ENCODE data around the gene GALNT9. TPM values are rescaled to one million over a fixed set of nuclear protein-coding genes. Genes with fewer than 3 reads are reported as not detected.
"Not testable (repeated sequence)": the region's sequence is repeated elsewhere in the genome, so short reads cannot be mapped to it uniquely, and the experiment has no call there.

Gene GALNT9
- polyA plus RNA-seq (2011; rRNA removed) = not detected in 2 replicates
- polyA minus RNA-seq (2011; rRNA and poly(A)+ RNA removed) = not detected in 2 replicates

- POLR2A ChIA-PET = no interaction called here
- H3K4me3 ChIP-seq (ENCODE audit: low read depth, low read length) = no peak within 1 kb of the TSS
- TF ChIP-seq CTCF (IDR thresholded peaks at IDR 0.05; ENCODE audit: insufficient read depth, low read depth, low read length) = no peak
- no peak for DNase-seq (ENCODE audit: low read depth)
- no peaks in the 10 kb centered on the region for H3K36me3 ChIP-seq (ENCODE audit: control insufficient read depth, insufficient read depth, low read length)
- CTCF ChIA-PET = no interaction called here
- H3K27me3 ChIP-seq (ENCODE audit: control insufficient read depth, insufficient read depth, low read length) = peaks cover 7% of the 10 kb centered on the region
Measured at GRCh38 chr12:132329036-132329719, at the start of gene GALNT9. TSS of gene GALNT9 (minus strand) at chr12:132329589. CDS start at chr12:132329203, 386 bp downstream.

GRCh38 chr12:132379057-132379456 lies 49.7 kb upstream of the GALNT9 start:
- H3K27me3 ChIP-seq (ENCODE audit: control insufficient read depth, insufficient read depth, low read length) = peaks cover 19% of the 10 kb centered on the region
- H3K36me3 ChIP-seq (ENCODE audit: control insufficient read depth, insufficient read depth, low read length); DNase-seq (ENCODE audit: low read depth); CTCF ChIA-PET; H3K4me3 ChIP-seq (ENCODE audit: low read depth, low read length); POLR2A ChIA-PET: not testable (repeated sequence)

- H3K4me3 ChIP-seq (ENCODE audit: low read depth, low read length) = no peak overlapping the region
- no peak for TF ChIP-seq CTCF (IDR thresholded peaks at IDR 0.05; ENCODE audit: insufficient read depth, low read depth, low read length)
- CTCF ChIA-PET = no interaction called here
- peaks cover 21% of the 10 kb centered on the region for H3K27me3 ChIP-seq (ENCODE audit: control insufficient read depth, insufficient read depth, low read length)
- H3K36me3 ChIP-seq (ENCODE audit: control insufficient read depth, insufficient read depth, low read length) = no peaks in the 10 kb centered on the region
- no peak for DNase-seq (ENCODE audit: low read depth)
- POLR2A ChIA-PET = no interaction called here
Measured at GRCh38 chr12:132377147-132377546, 47.8 kb upstream of the GALNT9 start.

GRCh38 chr12:132376464-132376830 lies 47.1 kb upstream of the GALNT9 start:
- Histone ChIP-seq H3K36me3 (ENCODE audit: control insufficient read depth, insufficient read depth, low read length) (no peaks in the 10 kb centered on the region), H3K4me3 (ENCODE audit: low read depth, low read length) (no peak overlapping the region), H3K27me3 (ENCODE audit: control insufficient read depth, insufficient read depth, low read length) (peaks cover 20% of the 10 kb centered on the region)
- ChIA-PET CTCF (no interaction called here), POLR2A (no interaction called here)
- no peak for DNase-seq (ENCODE audit: low read depth)
- TF ChIP-seq CTCF (IDR thresholded peaks at IDR 0.05; ENCODE audit: insufficient read depth, low read depth, low read length) = no peak

- DNase-seq (ENCODE audit: low read depth) = no peak
- no peak overlapping the region for H3K4me3 ChIP-seq (ENCODE audit: low read depth, low read length)
- ChIA-PET CTCF (no interaction called here), POLR2A (no interaction called here)
- peaks cover 19% of the 10 kb centered on the region for H3K27me3 ChIP-seq (ENCODE audit: control insufficient read depth, insufficient read depth, low read length)
- TF ChIP-seq CTCF (IDR thresholded peaks at IDR 0.05; ENCODE audit: insufficient read depth, low read depth, low read length) = no peak
- H3K36me3 ChIP-seq (ENCODE audit: control insufficient read depth, insufficient read depth, low read length) = no peaks in the 10 kb centered on the region
Measured at GRCh38 chr12:132375747-132376463, 46.5 kb upstream of the GALNT9 start.

Data from BJ (cell line).